ENCODE data around the gene SLC25A25.

The SLC25A25 gene

GRCh38 chr9:128150594-128151308, 82.7 kb downstream of the SLC25A25 start:
- TF ChIP-seq CREB1 (IDR thresholded peaks at IDR 0.05; ENCODE audit: low read depth) (no peak), ZBTB7A (IDR thresholded peaks at IDR 0.05; ENCODE audit: low read depth) (no peak), FOXM1 (IDR thresholded peaks at IDR 0.05; ENCODE audit: borderline replicate concordance, low read depth) (no peak), EGR1 (IDR thresholded peaks at IDR 0.05) (no peak), YY1 (IDR thresholded peaks at IDR 0.05; ENCODE audit: low read depth) (no peak), NFIC (IDR thresholded peaks at IDR 0.05) (no peak), TEAD4 (IDR thresholded peaks at IDR 0.05) (no peak), TCF12 (IDR thresholded peaks at IDR 0.05; ENCODE audit: low read depth) (no peak), CEBPB (IDR thresholded peaks at IDR 0.05) (no peak), EP300 (IDR thresholded peaks at IDR 0.05; ENCODE audit: borderline replicate concordance) (no peak), TAF1 (IDR thresholded peaks at IDR 0.05; ENCODE audit: low read depth) (no peak), RAD21 (IDR thresholded peaks at IDR 0.05; ENCODE audit: low read depth) (no peak), REST (IDR thresholded peaks at IDR 0.05; ENCODE audit: low read depth) (no peak), USF1 (IDR thresholded peaks at IDR 0.05) (no peak), MAX (IDR thresholded peaks at IDR 0.05) (no peak)

GRCh38 chr9:128151309-128152132, 83.5 kb downstream of the SLC25A25 start:
- TF ChIP-seq TEAD4 (IDR thresholded peaks at IDR 0.05) (no peak), TAF1 (IDR thresholded peaks at IDR 0.05; ENCODE audit: low read depth) (no peak), EP300 (IDR thresholded peaks at IDR 0.05; ENCODE audit: borderline replicate concordance) (no peak), TCF12 (IDR thresholded peaks at IDR 0.05; ENCODE audit: low read depth) (no peak), USF1 (IDR thresholded peaks at IDR 0.05) (no peak)

GRCh38 chr9:128152133-128153059, 84.4 kb downstream of the SLC25A25 start:
- TF ChIP-seq CREB1 (IDR thresholded peaks at IDR 0.05; ENCODE audit: low read depth) (no peak), TAF1 (IDR thresholded peaks at IDR 0.05; ENCODE audit: low read depth) (no peak), TEAD4 (IDR thresholded peaks at IDR 0.05) (no peak), FOXM1 (IDR thresholded peaks at IDR 0.05; ENCODE audit: borderline replicate concordance, low read depth) (no peak), EP300 (IDR thresholded peaks at IDR 0.05; ENCODE audit: borderline replicate concordance) (no peak), CEBPB (IDR thresholded peaks at IDR 0.05) (no peak), USF1 (IDR thresholded peaks at IDR 0.05) (no peak)

GRCh38 chr9:128153060-128153946, 85.3 kb downstream of the SLC25A25 start:
- TF ChIP-seq NFIC (IDR thresholded peaks at IDR 0.05) (no peak), EP300 (IDR thresholded peaks at IDR 0.05; ENCODE audit: borderline replicate concordance) (no peak), CREB1 (IDR thresholded peaks at IDR 0.05; ENCODE audit: low read depth) (no peak), TAF1 (IDR thresholded peaks at IDR 0.05; ENCODE audit: low read depth) (no peak), MAX (IDR thresholded peaks at IDR 0.05) (peak; percentile 23; the same call in 1 of the 2 replicates), ZBTB7A (IDR thresholded peaks at IDR 0.05; ENCODE audit: low read depth) (no peak), USF1 (IDR thresholded peaks at IDR 0.05) (0 out of 2 replicates have a peak, but pooled peaks have one; percentile 26), CEBPB (IDR thresholded peaks at IDR 0.05) (no peak), RAD21 (IDR thresholded peaks at IDR 0.05; ENCODE audit: low read depth) (no peak)
